ENCODE measurements around the gene HPCAL1.

DNA sequence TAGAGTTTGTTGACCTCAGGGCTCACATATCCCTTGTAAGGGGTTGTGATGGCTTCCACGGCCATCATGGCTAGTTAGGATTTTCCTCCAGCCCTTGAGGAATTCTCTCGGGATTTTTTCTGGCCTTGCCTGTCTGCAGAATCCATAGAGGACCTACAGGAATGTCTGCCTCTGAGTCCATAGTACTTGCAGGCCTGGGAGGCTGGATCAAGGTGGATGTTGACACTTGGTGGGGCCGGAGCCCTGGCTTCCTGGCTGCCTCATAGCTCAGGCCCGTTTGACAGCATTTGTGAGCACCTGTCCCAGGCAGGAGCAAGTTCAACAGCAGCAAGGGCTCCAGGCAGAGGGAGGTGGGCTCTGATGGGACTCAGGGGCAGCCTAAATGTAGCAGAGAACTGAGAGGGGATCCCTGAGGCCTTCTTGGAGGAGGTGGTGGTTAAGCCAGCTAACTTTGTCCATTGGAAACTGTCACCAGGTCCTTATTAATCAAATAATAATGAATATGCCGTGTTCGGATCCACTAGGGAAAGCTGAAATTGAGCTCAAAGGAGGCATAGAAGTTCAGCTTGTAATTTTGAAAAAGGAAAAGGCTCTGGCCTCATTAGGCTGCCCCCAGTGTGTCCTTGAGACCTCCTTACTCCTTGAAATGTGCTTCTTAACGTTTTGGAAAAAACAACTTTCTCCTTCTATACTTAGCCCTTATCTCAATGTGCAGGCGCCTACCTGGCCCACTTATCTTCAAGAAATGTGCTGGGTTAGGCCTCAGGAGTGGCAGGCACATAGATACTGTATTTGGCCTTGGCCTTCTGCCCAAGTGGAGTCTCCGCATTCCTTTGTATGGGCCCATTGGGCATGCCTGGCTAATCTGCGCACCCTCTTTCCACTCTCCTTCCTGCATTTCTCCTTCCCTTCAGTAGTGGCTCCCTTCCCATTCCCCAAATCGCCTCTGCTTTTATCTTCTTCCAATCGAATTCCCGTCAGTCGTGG is 66.9 kb downstream of the HPCAL1 start:
- TF ChIP-seq POLR2AphosphoS5 (IDR thresholded peaks at IDR 0.05; ENCODE audit: low read depth) = no peak
- TF ChIP-seq, protein P1, sequence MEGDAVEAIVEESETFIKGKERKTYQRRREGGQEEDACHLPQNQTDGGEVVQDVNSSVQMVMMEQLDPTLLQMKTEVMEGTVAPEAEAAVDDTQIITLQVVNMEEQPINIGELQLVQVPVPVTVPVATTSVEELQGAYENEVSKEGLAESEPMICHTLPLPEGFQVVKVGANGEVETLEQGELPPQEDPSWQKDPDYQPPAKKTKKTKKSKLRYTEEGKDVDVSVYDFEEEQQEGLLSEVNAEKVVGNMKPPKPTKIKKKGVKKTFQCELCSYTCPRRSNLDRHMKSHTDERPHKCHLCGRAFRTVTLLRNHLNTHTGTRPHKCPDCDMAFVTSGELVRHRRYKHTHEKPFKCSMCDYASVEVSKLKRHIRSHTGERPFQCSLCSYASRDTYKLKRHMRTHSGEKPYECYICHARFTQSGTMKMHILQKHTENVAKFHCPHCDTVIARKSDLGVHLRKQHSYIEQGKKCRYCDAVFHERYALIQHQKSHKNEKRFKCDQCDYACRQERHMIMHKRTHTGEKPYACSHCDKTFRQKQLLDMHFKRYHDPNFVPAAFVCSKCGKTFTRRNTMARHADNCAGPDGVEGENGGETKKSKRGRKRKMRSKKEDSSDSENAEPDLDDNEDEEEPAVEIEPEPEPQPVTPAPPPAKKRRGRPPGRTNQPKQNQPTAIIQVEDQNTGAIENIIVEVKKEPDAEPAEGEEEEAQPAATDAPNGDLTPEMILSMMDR (conservative IDR thresholded peaks at IDR 0.05; ENCODE audit: low read depth in 2 of 2) = no peak
- no peak for TF ChIP-seq ZNF331 (CRISPR knock-in tag; IDR thresholded peaks at IDR 0.05; ENCODE audit: low read depth)
- no peak for TF ChIP-seq EZH2phosphoT487 (IDR thresholded peaks at IDR 0.05; ENCODE audit: unreplicated experiment)
- TF ChIP-seq, protein P2, sequence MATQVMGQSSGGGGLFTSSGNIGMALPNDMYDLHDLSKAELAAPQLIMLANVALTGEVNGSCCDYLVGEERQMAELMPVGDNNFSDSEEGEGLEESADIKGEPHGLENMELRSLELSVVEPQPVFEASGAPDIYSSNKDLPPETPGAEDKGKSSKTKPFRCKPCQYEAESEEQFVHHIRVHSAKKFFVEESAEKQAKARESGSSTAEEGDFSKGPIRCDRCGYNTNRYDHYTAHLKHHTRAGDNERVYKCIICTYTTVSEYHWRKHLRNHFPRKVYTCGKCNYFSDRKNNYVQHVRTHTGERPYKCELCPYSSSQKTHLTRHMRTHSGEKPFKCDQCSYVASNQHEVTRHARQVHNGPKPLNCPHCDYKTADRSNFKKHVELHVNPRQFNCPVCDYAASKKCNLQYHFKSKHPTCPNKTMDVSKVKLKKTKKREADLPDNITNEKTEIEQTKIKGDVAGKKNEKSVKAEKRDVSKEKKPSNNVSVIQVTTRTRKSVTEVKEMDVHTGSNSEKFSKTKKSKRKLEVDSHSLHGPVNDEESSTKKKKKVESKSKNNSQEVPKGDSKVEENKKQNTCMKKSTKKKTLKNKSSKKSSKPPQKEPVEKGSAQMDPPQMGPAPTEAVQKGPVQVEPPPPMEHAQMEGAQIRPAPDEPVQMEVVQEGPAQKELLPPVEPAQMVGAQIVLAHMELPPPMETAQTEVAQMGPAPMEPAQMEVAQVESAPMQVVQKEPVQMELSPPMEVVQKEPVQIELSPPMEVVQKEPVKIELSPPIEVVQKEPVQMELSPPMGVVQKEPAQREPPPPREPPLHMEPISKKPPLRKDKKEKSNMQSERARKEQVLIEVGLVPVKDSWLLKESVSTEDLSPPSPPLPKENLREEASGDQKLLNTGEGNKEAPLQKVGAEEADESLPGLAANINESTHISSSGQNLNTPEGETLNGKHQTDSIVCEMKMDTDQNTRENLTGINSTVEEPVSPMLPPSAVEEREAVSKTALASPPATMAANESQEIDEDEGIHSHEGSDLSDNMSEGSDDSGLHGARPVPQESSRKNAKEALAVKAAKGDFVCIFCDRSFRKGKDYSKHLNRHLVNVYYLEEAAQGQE (IDR thresholded peaks at IDR 0.05; ENCODE audit: unreplicated experiment) = no peak
- TF ChIP-seq EZH2 (IDR thresholded peaks at IDR 0.05; ENCODE audit: low read depth, unreplicated experiment) = no peak

Measured in GM23338 (cell line).